ENCODE results near the gene CAMK4.

DNA sequence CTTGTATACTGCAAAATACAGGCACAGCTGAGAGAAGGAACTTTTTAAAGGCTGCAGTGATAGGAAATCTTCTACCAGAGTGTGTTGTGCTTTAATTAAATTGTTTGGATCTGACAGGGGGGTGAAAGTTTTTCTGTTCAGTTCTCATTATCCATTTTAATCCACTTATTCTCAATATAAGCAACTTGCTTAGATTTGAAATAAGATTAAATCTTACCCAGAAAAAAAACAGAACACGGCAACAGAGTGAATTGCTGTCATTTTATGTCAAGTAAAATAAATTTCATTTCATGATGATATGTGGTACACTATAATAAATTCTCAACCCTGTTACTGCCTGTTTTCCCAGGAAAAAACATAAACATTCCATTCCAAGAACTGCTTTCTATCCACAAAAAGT is 37.1 kb upstream of the CAMK4 start:
- TF ChIP-seq POLR2A (IDR thresholded peaks at IDR 0.05): no peak
- TF ChIP-seq POLR2AphosphoS5 (IDR thresholded peaks at IDR 0.05): no peak
